Left hindlimb (tissue), 1 donor: ENCODE data around the gene RFC4.

Source experiments
- DNase-seq: peaks from one replicate; pipeline ENCODE4 v3.0.0-alpha.2; 2018

Gene RFC4

GRCh38 chr3:186742618-186743380 lies 63.5 kb downstream of the RFC4 start:
- no peak for DNase-seq
